Hepatocyte (in vitro differentiated cells): ENCODE measurements around the gene E2F1.

Experiments
- EZH2phosphoT487 ChIP-seq: fragments of 200-600 bp; sonication (generic); IDR thresholded peaks from one replicate; pipeline ENCODE4 v1.6.1; 2018; ENCODE audit warnings: antibody characterized with exemption, mild to moderate bottlenecking, low read depth, moderate library complexity; ENCODE audit not compliant: unreplicated experiment, severe bottlenecking
- TF ChIP-seq, protein P1 (sequence below): fragments of 200-600 bp; sonication (generic); IDR thresholded peaks from 2 replicates; pipeline ENCODE4 v1.5.1; 2016; ENCODE audit warnings: antibody characterized with exemption, mild to moderate bottlenecking; ENCODE audit not compliant: poor library complexity

DNA sequence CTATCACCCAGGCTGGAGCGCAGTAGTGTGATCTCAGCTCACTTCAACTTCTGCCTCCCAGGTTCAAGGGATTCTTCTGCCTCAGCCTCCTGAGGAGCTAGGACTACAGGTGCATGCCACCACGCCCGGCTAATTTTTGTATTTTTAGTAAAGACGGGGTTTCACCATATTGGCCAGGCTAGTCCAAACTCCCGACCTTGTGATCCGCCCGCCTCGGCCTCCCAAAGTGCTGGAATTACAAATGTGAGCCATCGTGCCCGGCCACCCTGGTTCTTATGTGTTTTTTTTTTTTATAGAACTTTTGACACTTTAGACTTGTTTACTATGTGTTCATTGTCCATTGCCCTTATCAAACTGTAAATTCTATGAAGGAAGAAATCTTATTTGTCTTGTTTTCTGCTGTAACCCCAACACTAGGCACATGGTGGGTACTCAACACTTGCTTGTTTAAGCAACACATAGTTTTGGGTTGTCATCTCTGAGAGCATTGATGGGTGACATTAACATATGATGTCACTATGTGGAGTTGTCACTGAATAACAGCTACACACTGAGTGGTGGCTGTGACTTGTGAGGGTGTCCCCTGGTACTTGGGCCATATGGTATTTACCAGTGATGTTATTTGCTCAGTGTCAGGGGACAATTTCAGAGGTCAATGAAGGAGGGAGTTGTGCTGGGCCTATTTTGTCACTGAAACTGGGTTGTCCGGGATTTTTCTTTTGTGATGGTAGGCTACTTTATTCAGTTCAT lies 35.4 kb upstream of the E2F1 start:
- TF ChIP-seq, protein P1, sequence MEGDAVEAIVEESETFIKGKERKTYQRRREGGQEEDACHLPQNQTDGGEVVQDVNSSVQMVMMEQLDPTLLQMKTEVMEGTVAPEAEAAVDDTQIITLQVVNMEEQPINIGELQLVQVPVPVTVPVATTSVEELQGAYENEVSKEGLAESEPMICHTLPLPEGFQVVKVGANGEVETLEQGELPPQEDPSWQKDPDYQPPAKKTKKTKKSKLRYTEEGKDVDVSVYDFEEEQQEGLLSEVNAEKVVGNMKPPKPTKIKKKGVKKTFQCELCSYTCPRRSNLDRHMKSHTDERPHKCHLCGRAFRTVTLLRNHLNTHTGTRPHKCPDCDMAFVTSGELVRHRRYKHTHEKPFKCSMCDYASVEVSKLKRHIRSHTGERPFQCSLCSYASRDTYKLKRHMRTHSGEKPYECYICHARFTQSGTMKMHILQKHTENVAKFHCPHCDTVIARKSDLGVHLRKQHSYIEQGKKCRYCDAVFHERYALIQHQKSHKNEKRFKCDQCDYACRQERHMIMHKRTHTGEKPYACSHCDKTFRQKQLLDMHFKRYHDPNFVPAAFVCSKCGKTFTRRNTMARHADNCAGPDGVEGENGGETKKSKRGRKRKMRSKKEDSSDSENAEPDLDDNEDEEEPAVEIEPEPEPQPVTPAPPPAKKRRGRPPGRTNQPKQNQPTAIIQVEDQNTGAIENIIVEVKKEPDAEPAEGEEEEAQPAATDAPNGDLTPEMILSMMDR, result no peak
- no peak for TF ChIP-seq EZH2phosphoT487
